ENCODE results near the gene ZFYVE28. TPM values are rescaled to one million over a fixed set of nuclear protein-coding genes. Genes with fewer than 3 reads are reported as not detected.

The ZFYVE28 gene
- polyA plus RNA-seq, 1 of the 3 experiments (the other 2 are of a cell fraction): 3.2 TPM

GRCh38 chr4:2437475-2438215, 19.2 kb upstream of the ZFYVE28 start:
- Histone ChIP-seq H3K4me2 (no peak overlapping the region), H4K20me1 (ENCODE audit: insufficient read depth) (no peaks in the 10 kb centered on the region), H3K36me3 (replicated peaks in 1 of 2; ENCODE audit: control insufficient read depth in 1 of 2, insufficient read depth in 2 of 2, low read length in 1 of 2) (no peaks in the 10 kb centered on the region), H3K9me2 (no peaks in the 10 kb centered on the region), H3K4me3 (ENCODE audit: low read depth in 2 of 2, low read length in 1 of 2) (no peak overlapping the region), H3F3A (replicated peaks; ENCODE audit: insufficient read depth) (no peaks in the 10 kb centered on the region), H3K79me2 (ENCODE audit: insufficient read depth) (no peaks in the 10 kb centered on the region), H3K9ac (no peak overlapping the region), H2AFZ (ENCODE audit: low read depth) (no peak overlapping the region), H3K27ac (ENCODE audit: low read depth in 2 of 2, low read length in 1 of 2) (no peak overlapping the region), H3K9me3 (no peaks in the 10 kb centered on the region), H3K4me1 (ENCODE audit: control insufficient read depth in 1 of 2, insufficient read depth in 2 of 2, low read depth in 1 of 2, low read length in 1 of 2) (peaks cover 6 to 11% of the 10 kb centered on the region in 2 experiments; a peak in 1 of 4 replicates), H3K27me3 (ENCODE audit: insufficient read depth) (no peaks in the 10 kb centered on the region)
- TF ChIP-seq NRF1 (IDR thresholded peaks at IDR 0.05; ENCODE audit: low read depth, low read length) (no peak), CTCF (IDR thresholded peaks at IDR 0.05) (no peak), NFIC (IDR thresholded peaks at IDR 0.05; ENCODE audit: borderline replicate concordance) (no peak), USF2 (IDR thresholded peaks at IDR 0.05; ENCODE audit: borderline replicate concordance, low read depth, low read length) (no peak), USF1 (IDR thresholded peaks at IDR 0.05; ENCODE audit: borderline replicate concordance, low read depth) (no peak), REST (IDR thresholded peaks at IDR 0.05; ENCODE audit: low read depth, low read length) (no peak), ZBTB33 (IDR thresholded peaks at IDR 0.05; ENCODE audit: borderline replicate concordance, low read depth) (no peak), GABPA (IDR thresholded peaks at IDR 0.05; ENCODE audit: low read depth) (no peak), TAF1 (IDR thresholded peaks at IDR 0.05; ENCODE audit: borderline replicate concordance, low read depth, low read length) (no peak), JUND (IDR thresholded peaks at IDR 0.05) (no peak), EP300 (IDR thresholded peaks at IDR 0.05; ENCODE audit: borderline replicate concordance in 1 of 2, low read depth in 1 of 2, low read length in 1 of 2) (no peak), RXRA (IDR thresholded peaks at IDR 0.05; ENCODE audit: borderline replicate concordance, low read depth) (no peak), YY1 (IDR thresholded peaks at IDR 0.05; ENCODE audit: low read depth) (no peak), SIN3A (IDR thresholded peaks at IDR 0.05; ENCODE audit: borderline replicate concordance, low read depth, low read length) (no peak), MXI1 (IDR thresholded peaks at IDR 0.05; ENCODE audit: low read depth, low read length) (no peak), TCF12 (IDR thresholded peaks at IDR 0.05) (no peak), EZH2phosphoT487 (IDR thresholded peaks at IDR 0.05; ENCODE audit: borderline replicate concordance, low read depth) (no peak), RCOR1 (IDR thresholded peaks at IDR 0.05; ENCODE audit: low read length) (no peak), FOSL2 (IDR thresholded peaks at IDR 0.05; ENCODE audit: borderline replicate concordance, low read depth) (no peak), FOXM1 (IDR thresholded peaks at IDR 0.05; ENCODE audit: low read depth) (no peak)
- ChIA-PET POLR2A (no interaction called here), CTCF (interaction anchor here (1.5 to 3.3 kb wide), 6 partner anchors 11 to 217 kb away, joined by 3 to 19 read pairs (median 8); no protein-coding TSS in a partner anchor)
- DNase-seq: no peak
- 94% methylated on average over 11 of the region's 25 CpGs for WGBS (ENCODE audit: low lambda C conversion rate)

All from SK-N-SH (cell line).